ENCODE data around the gene RAC2. TPM values are rescaled to one million over a fixed set of nuclear protein-coding genes. Genes with fewer than 3 reads are reported as not detected.
A peak's percentile ranks its signal among the peaks of the same experiment; 100 is the strongest.
"Not testable (repeated sequence)": the region's sequence is repeated elsewhere in the genome, so short reads cannot be mapped to it uniquely, and the experiment has no call there.

Gene RAC2
- total and polyA plus RNA-seq, 5 donors from 2014 or later: 537 to 1,162 (median 922) TPM

DNA sequence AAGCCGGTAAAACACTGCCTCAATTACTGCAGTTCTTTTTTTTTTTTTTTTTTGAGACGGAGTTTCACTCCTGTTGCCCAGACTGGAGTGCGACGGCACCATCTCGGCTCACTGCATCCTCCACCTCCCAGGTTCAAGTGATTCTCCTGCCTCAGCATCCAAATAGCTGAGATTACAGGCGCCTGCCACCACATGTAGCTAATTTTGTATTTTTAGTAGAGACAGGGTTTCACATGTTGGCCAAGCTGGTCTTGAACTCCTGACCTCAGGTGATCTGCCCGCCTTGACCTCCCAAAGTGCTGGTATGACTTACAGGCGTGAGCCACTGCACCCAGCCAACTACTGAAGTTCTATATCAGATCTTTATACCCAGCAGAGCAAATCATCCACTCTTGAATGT, 7.8 kb upstream of the RAC2 start:
- H3K9me3 ChIP-seq (ENCODE audit: control insufficient read depth in 2 of 2, low read length in 2 of 2); H3K4me3 ChIP-seq (ENCODE audit: low read depth, low read length); ATAC-seq (ENCODE audit: low read depth in 2 of 2); H3K9me3 Mint-ChIP-seq; H3K27ac Mint-ChIP-seq; H3K4me1 ChIP-seq (ENCODE audit: control insufficient read depth, insufficient read depth, low read length, poor library complexity, severe bottlenecking); H3K36me3 Mint-ChIP-seq; DNase-seq; H3K36me3 ChIP-seq (ENCODE audit: control insufficient read depth, insufficient read depth, low read length); H3K27me3 Mint-ChIP-seq; H3K27me3 ChIP-seq (ENCODE audit: control insufficient read depth, insufficient read depth, low read length); H3K27ac ChIP-seq (ENCODE audit: insufficient read depth, low read length, poor library complexity, severe bottlenecking): not testable (repeated sequence)
- H3K4me1 Mint-ChIP-seq: peaks cover 9 to 24% (median 13%) of the 10 kb centered on the region in 4 donors
- peak overlapping the region in 2 of 4 donors; percentile 8 to 28 for H3K4me3 Mint-ChIP-seq

- H3K27ac Mint-ChIP-seq: peak overlapping the region in 2 of 3 donors; percentile 64 to 73
- no peaks in the 10 kb centered on the region for H3K27me3 Mint-ChIP-seq
- Histone ChIP-seq H3K9me3 (ENCODE audit: control insufficient read depth in 2 of 2, low read length in 2 of 2) (no peaks in the 10 kb centered on the region), H3K27me3 (ENCODE audit: control insufficient read depth, insufficient read depth, low read length) (no peaks in the 10 kb centered on the region), H3K36me3 (ENCODE audit: control insufficient read depth, insufficient read depth, low read length) (no peaks in the 10 kb centered on the region), H3K4me3 (ENCODE audit: low read depth, low read length) (no peak overlapping the region), H3K27ac (ENCODE audit: insufficient read depth, low read length, poor library complexity, severe bottlenecking) (no peak overlapping the region), H3K4me1 (ENCODE audit: control insufficient read depth, insufficient read depth, low read length, poor library complexity, severe bottlenecking) (peaks cover 15% of the 10 kb centered on the region)
- DNase-seq (peak in 1 of 3 donors; percentile 33), ATAC-seq (ENCODE audit: low read depth in 2 of 2) (no peak)
- H3K36me3 Mint-ChIP-seq: no peaks in the 10 kb centered on the region
- H3K9me3 Mint-ChIP-seq: no peaks in the 10 kb centered on the region
- H3K4me3 Mint-ChIP-seq: peak overlapping the region in 2 of 4 donors; percentile 4 to 48
- H3K4me1 Mint-ChIP-seq: peaks cover 9 to 16% (median 14%) of the 10 kb centered on the region in 4 donors
Measured at GRCh38 chr22:37249986-37250385, 5.9 kb upstream of the RAC2 start.

DNA sequence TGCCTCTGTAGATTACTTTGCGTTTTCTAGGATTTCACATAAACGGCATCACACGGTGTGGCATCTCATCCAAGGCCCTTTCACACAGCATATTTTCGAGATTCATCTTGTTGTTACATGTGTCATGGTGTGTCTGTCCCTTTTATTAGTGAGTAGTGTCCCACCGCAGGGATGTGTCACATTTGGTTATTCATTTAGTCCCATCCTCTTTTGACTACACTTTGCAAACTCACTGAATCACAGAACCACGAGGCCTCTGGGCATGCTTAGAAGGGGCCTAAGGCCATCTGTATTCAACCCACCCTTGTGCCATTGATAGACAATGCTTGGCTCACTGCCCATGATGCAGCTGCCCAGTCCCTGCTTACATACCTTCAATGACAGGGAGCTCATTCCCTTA, 4.2 kb upstream of the RAC2 start:
- H3K27ac ChIP-seq (ENCODE audit: insufficient read depth, low read length, poor library complexity, severe bottlenecking): no peak overlapping the region
- Mint-ChIP-seq H3K27me3 (peaks cover 6% of the 10 kb centered on the region), H3K4me3 (peak overlapping the region in 1 of 4 donors; percentile 42), H3K4me1 (peaks cover 5 to 25% (median 14%) of the 10 kb centered on the region in 4 donors), H3K27ac (no peak overlapping the region), H3K36me3 (no peaks in the 10 kb centered on the region), H3K9me3 (no peaks in the 10 kb centered on the region)
- H3K4me1 ChIP-seq (ENCODE audit: control insufficient read depth, insufficient read depth, low read length, poor library complexity, severe bottlenecking): peaks cover 23% of the 10 kb centered on the region
- no peaks in the 10 kb centered on the region for H3K9me3 ChIP-seq (ENCODE audit: control insufficient read depth in 2 of 2, low read length in 2 of 2)
- no peaks in the 10 kb centered on the region for H3K27me3 ChIP-seq (ENCODE audit: control insufficient read depth, insufficient read depth, low read length)
- H3K4me3 ChIP-seq (ENCODE audit: low read depth, low read length): no peak overlapping the region
- ATAC-seq (ENCODE audit: low read depth in 2 of 2): no peak
- no peaks in the 10 kb centered on the region for H3K36me3 ChIP-seq (ENCODE audit: control insufficient read depth, insufficient read depth, low read length)
- no peak for DNase-seq

DNA sequence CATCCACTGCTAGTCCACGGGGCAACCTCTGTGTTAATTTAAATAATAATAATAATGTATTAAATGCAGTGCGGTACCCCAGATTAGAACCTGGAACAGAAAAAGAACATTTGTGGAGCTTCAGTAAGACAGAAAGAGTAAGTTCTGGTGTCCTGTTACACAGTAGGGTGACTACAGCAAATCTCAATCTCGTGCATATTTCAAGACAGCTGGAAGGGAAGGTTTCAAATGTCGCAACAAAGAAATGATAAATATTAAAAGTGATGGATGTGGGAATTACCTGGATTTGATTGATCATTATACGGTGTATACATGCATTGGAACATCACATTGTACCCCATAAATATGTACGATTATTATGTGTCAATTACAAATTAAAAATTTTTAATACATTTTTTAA, 1.7 kb upstream of the RAC2 start:
- Histone ChIP-seq H3K27me3 (ENCODE audit: control insufficient read depth, insufficient read depth, low read length) (no peaks in the 10 kb centered on the region), H3K9me3 (ENCODE audit: control insufficient read depth in 2 of 2, low read length in 2 of 2) (no peaks in the 10 kb centered on the region), H3K36me3 (ENCODE audit: control insufficient read depth, insufficient read depth, low read length) (peaks cover 5% of the 10 kb centered on the region), H3K4me3 (ENCODE audit: low read depth, low read length) (no peak overlapping the region), H3K4me1 (ENCODE audit: control insufficient read depth, insufficient read depth, low read length, poor library complexity, severe bottlenecking) (peaks cover 47% of the 10 kb centered on the region), H3K27ac (ENCODE audit: insufficient read depth, low read length, poor library complexity, severe bottlenecking) (peak overlapping the region; percentile 95)
- H3K27ac Mint-ChIP-seq: peak overlapping the region in 1 of 3 donors; percentile 98
- no peak for DNase-seq
- H3K36me3 Mint-ChIP-seq: peaks cover 8% of the 10 kb centered on the region
- H3K27me3 Mint-ChIP-seq: peaks cover 11% of the 10 kb centered on the region
- H3K9me3 Mint-ChIP-seq: no peaks in the 10 kb centered on the region
- no peak for ATAC-seq (ENCODE audit: low read depth in 2 of 2)
- H3K4me1 Mint-ChIP-seq: peaks cover 5 to 43% (median 28%) of the 10 kb centered on the region in 4 donors
- H3K4me3 Mint-ChIP-seq: peak overlapping the region in 2 of 4 donors; percentile 78 to 98

DNA sequence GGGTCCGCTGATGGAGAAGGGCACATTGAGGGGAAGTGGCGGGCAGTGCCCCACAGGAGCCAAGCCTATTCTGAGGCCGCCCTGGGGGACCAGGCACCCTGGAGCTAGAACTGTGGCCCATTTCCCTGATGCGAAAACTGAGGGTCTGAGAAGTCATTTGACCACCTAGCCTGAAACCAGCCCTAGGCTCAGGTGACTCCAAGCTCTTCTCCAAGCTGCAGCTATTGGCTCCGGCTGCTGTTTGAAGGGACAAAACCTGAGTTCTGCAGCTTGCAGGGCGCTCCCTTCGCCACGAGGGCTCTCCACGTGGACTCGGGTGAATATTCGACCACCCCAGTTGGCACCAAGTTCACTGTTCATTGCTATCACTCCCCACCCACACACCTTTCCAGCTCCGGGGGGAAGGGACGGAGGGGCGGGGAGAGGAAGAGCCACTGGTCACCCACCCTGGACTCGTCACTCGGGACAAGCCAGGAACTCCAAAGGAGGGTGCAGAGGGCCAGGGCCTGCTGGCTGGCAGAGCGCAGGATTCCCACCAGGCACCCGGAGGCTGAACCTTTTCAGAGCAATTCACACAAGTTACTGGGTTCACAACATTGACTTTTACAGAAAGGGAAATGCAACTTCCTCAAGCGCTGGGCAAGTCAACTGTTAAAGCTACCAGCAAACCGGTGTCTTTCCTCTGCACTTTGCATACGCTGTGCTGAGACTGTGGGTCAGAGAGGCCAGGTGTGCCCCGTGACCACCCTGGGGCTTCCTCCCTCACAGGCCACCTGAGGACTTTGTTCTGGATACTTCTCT, 1.1 kb upstream of the RAC2 start:
- DNase-seq (peak in 1 of 3 donors; percentile 62), ATAC-seq (ENCODE audit: low read depth in 2 of 2) (no peak)
- Histone ChIP-seq H3K9me3 (ENCODE audit: control insufficient read depth in 2 of 2, low read length in 2 of 2) (no peaks in the 10 kb centered on the region), H3K4me3 (ENCODE audit: low read depth, low read length) (peak overlapping the region; percentile 24), H3K27ac (ENCODE audit: insufficient read depth, low read length, poor library complexity, severe bottlenecking) (peak overlapping the region; percentile 95), H3K36me3 (ENCODE audit: control insufficient read depth, insufficient read depth, low read length) (peaks cover 11% of the 10 kb centered on the region), H3K4me1 (ENCODE audit: control insufficient read depth, insufficient read depth, low read length, poor library complexity, severe bottlenecking) (peaks cover 53% of the 10 kb centered on the region), H3K27me3 (ENCODE audit: control insufficient read depth, insufficient read depth, low read length) (no peaks in the 10 kb centered on the region)
- Mint-ChIP-seq H3K36me3 (peaks cover 14% of the 10 kb centered on the region), H3K27me3 (peaks cover 11% of the 10 kb centered on the region), H3K4me1 (peaks cover 5 to 46% (median 33%) of the 10 kb centered on the region in 4 donors), H3K4me3 (peak overlapping the region; percentile 98), H3K27ac (peak overlapping the region; percentile 96 to 98 (median 97)), H3K9me3 (no peaks in the 10 kb centered on the region)

DNA sequence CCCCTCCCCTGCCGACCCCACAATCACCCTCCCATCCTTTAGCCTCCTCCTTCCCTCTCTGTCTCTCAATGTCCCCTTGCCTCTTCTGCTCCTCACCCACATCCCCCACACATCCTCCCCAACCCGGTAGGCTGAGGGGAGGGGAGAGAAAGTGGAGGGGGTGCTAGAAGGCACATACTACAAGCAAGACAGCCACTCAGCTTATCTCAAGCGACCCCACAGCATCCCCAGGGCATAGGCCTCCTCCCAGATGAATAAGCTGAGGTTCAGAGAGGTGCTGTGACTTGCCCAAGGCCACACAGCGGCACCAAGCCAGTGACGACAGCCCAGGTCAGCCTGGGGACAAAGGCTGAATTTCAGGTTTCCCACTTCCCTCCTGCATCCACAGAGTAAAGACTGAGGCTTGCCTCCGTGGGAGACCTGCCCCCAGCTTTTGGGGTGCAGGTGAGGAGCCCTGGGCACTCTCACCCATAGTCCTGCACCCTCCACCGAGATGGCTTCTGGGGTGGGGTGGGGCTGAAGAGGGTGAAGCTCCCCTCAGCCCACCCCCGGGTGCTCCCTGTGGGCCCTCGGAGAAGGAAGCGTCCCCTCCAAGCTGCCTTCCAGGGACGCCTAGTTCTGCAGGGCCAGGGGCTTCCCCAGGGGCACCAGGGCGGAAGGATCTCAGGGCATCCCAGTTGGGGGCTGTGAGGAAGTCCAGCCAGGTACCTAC, 511 bp downstream of the RAC2 start:
- ATAC-seq (ENCODE audit: low read depth in 2 of 2) (no peak), DNase-seq (peak in 1 of 3 donors; percentile 66)
- Mint-ChIP-seq H3K4me1 (peaks cover 0 to 58% (median 41%) of the 10 kb centered on the region in 4 donors), H3K9me3 (no peaks in the 10 kb centered on the region), H3K27ac (peak overlapping the region; percentile 96 to 99 (median 97)), H3K4me3 (peak overlapping the region; percentile 98), H3K27me3 (peaks cover 11% of the 10 kb centered on the region), H3K36me3 (peaks cover 16% of the 10 kb centered on the region)
- peak overlapping the region; percentile 95 for H3K27ac ChIP-seq (ENCODE audit: insufficient read depth, low read length, poor library complexity, severe bottlenecking)
- no peaks in the 10 kb centered on the region for H3K27me3 ChIP-seq (ENCODE audit: control insufficient read depth, insufficient read depth, low read length)
- H3K4me3 ChIP-seq (ENCODE audit: low read depth, low read length): peak overlapping the region; percentile 93
- peaks cover 20% of the 10 kb centered on the region for H3K36me3 ChIP-seq (ENCODE audit: control insufficient read depth, insufficient read depth, low read length)
- H3K4me1 ChIP-seq (ENCODE audit: control insufficient read depth, insufficient read depth, low read length, poor library complexity, severe bottlenecking): peaks cover 68% of the 10 kb centered on the region
- no peaks in the 10 kb centered on the region for H3K9me3 ChIP-seq (ENCODE audit: control insufficient read depth in 2 of 2, low read length in 2 of 2)

GRCh38 chr22:37242395-37242918, 1.6 kb downstream of the RAC2 start:
- H3K27ac ChIP-seq (ENCODE audit: insufficient read depth, low read length, poor library complexity, severe bottlenecking): peak overlapping the region; percentile 95
- H3K4me1 ChIP-seq (ENCODE audit: control insufficient read depth, insufficient read depth, low read length, poor library complexity, severe bottlenecking): peaks cover 79% of the 10 kb centered on the region
- Mint-ChIP-seq H3K27ac (peak overlapping the region; percentile 96 to 99 (median 97)), H3K27me3 (peaks cover 11% of the 10 kb centered on the region), H3K36me3 (peaks cover 26% of the 10 kb centered on the region), H3K4me3 (peak overlapping the region; percentile 98), H3K4me1 (peaks cover 0 to 68% (median 50%) of the 10 kb centered on the region in 4 donors), H3K9me3 (no peaks in the 10 kb centered on the region)
- DNase-seq (peak; percentile 85 to 98 (median 90)), ATAC-seq (ENCODE audit: low read depth in 2 of 2) (peak; percentile 74 to 77)
- peaks cover 22% of the 10 kb centered on the region for H3K36me3 ChIP-seq (ENCODE audit: control insufficient read depth, insufficient read depth, low read length)
- H3K27me3 ChIP-seq (ENCODE audit: control insufficient read depth, insufficient read depth, low read length): no peaks in the 10 kb centered on the region
- peak overlapping the region; percentile 93 for H3K4me3 ChIP-seq (ENCODE audit: low read depth, low read length)
- no peaks in the 10 kb centered on the region for H3K9me3 ChIP-seq (ENCODE audit: control insufficient read depth in 2 of 2, low read length in 2 of 2)

Data from CD4-positive, CD25-positive, alpha-beta regulatory T cell (primary cell).